ENCODE data around the gene GBGT1.
"Not testable (repeated sequence)": the region's sequence is repeated elsewhere in the genome, so short reads cannot be mapped to it uniquely, and the experiment has no call there.

The GBGT1 gene

GRCh38 chr9:133163504-133164172 is at the start of gene GBGT1:
Gene GBGT1 (minus strand): TSS chr9:133163914. CDS start chr9:133162412, 1,502 bp downstream.
- no peak for DNase-seq

GRCh38 chr9:133210609-133211008 is 46.9 kb upstream of the GBGT1 start:
- no peak for DNase-seq

GRCh38 chr9:133210202-133210532 is 46.5 kb upstream of the GBGT1 start:
- no peak for DNase-seq

GRCh38 chr9:133209327-133210201 is 45.9 kb upstream of the GBGT1 start:
- DNase-seq, result not testable (repeated sequence)

- DNase-seq, result not testable (repeated sequence)
Measured at GRCh38 chr9:133208880-133209300, 45.2 kb upstream of the GBGT1 start, which contains the start of gene OBP2B. Gene OBP2B (minus strand): TSS chr9:133209250. CDS start chr9:133209199, 51 bp downstream.

- DNase-seq, result not testable (repeated sequence)
Measured at GRCh38 chr9:133208171-133208879, 44.6 kb upstream of the GBGT1 start.

- no peak for DNase-seq
Measured at GRCh38 chr9:133207540-133208170, 43.9 kb upstream of the GBGT1 start.

GRCh38 chr9:133207021-133207531 is 43.4 kb upstream of the GBGT1 start:
- DNase-seq, result no peak

- DNase-seq, result no peak
Measured at GRCh38 chr9:133205996-133206931, 42.5 kb upstream of the GBGT1 start.

- DNase-seq, result not testable (repeated sequence)
Measured at GRCh38 chr9:133205481-133205887, 41.8 kb upstream of the GBGT1 start.

- DNase-seq, result no peak
Measured at GRCh38 chr9:133204993-133205336, 41.3 kb upstream of the GBGT1 start.

GRCh38 chr9:133204335-133204992 is 40.8 kb upstream of the GBGT1 start:
- DNase-seq, result no peak

- no peak for DNase-seq
Measured at GRCh38 chr9:133203506-133204075, 39.9 kb upstream of the GBGT1 start.

GRCh38 chr9:133202688-133203453 is 39.2 kb upstream of the GBGT1 start:
- no peak for DNase-seq

- no peak for DNase-seq
Measured at GRCh38 chr9:133202145-133202513, 38.4 kb upstream of the GBGT1 start.

GRCh38 chr9:133201424-133202144 is 37.9 kb upstream of the GBGT1 start:
- DNase-seq, result no peak

GRCh38 chr9:133200631-133201030 is 36.9 kb upstream of the GBGT1 start:
- DNase-seq, result no peak

GRCh38 chr9:133199648-133200321 is 36.1 kb upstream of the GBGT1 start:
- DNase-seq, result no peak

GRCh38 chr9:133195029-133195428 is 31.3 kb upstream of the GBGT1 start:
- DNase-seq, result no peak

Data from COR-L47 (cell line).